Measurements from ENCODE around the gene STARD5.

DNA sequence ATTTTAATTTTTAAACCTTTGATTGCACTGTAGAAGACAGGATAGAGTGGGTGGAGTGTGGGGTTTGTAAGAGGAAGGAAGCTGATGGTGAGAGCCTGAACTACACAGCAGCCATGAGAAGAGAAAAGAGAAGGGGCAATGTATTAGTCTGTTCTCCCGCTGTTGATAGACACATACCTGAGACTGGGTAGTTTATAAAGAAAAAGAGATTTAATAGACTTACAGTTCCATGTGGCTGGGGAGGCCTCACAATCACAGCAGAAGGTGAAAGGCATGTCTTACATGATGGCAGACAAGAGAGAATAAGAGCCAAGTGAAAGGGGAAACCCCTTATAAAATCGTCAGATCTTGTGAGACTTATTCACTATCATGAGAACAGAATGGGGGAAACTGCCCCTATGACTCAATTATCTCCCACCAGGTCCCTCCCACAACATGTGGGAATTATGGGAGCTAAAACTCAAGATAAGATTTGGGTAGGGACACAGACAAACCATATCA, 37.3 kb downstream of the STARD5 start:
- no peak for TF ChIP-seq POLR2A (IDR thresholded peaks at IDR 0.05)
- no peak for TF ChIP-seq EP300 (IDR thresholded peaks at IDR 0.05)
